Neutrophil (primary cell): ENCODE results near the gene MED12L.

Source experiments
- H3K27ac ChIP-seq: fragments of 200-600 bp; sonication (generic); 2 replicates; pipeline ENCODE4 v1.5.1; 2016; ENCODE audit warnings: mild to moderate bottlenecking, moderate library complexity
- H3K27me3 ChIP-seq: fragments of 200-600 bp; sonication (generic); 2 replicates; pipeline ENCODE4 v1.6.0; 2016; ENCODE audit warnings: mild to moderate bottlenecking
- H3K36me3 ChIP-seq: fragments of 200-600 bp; sonication (generic); 2 replicates; pipeline ENCODE4 v1.5.1; 2017
- H3K4me1 ChIP-seq, 2 experiments: fragments of 200-600 bp in 1 of 2; sonication (generic) in 1 of 2; 1 replicate in 1 of 2; 2 replicates in 1 of 2; pipeline versions ENCODE4 v1.5.1 to v1.6.1; 2013 to 2016; ENCODE audit warnings: low read depth in 1 of 2, low read length in 1 of 2, mild to moderate bottlenecking in 1 of 2, moderate library complexity in 1 of 2; ENCODE audit not compliant: control insufficient read depth in 1 of 2, insufficient read depth in 1 of 2
- H3K4me3 ChIP-seq, 2 experiments: fragments of 200-600 bp in 1 of 2; sonication (generic) in 1 of 2; 1 replicate in 1 of 2; 2 replicates in 1 of 2; pipeline ENCODE4 v1.5.1; 2013 to 2016; ENCODE audit warnings: low read depth in 1 of 2, low read length in 1 of 2, mild to moderate bottlenecking in 1 of 2, moderate library complexity in 1 of 2
- H3K9me3 ChIP-seq: fragments of 200-600 bp; sonication (generic); 2 replicates; pipeline ENCODE4 v1.5.1; 2016
- TF ChIP-seq, protein P1 (sequence below): fragments of 200-600 bp; sonication (generic); IDR thresholded peaks from 2 replicates; pipeline ENCODE4 v1.5.1; 2016; ENCODE audit warnings: antibody characterized with exemption

Gene MED12L

DNA sequence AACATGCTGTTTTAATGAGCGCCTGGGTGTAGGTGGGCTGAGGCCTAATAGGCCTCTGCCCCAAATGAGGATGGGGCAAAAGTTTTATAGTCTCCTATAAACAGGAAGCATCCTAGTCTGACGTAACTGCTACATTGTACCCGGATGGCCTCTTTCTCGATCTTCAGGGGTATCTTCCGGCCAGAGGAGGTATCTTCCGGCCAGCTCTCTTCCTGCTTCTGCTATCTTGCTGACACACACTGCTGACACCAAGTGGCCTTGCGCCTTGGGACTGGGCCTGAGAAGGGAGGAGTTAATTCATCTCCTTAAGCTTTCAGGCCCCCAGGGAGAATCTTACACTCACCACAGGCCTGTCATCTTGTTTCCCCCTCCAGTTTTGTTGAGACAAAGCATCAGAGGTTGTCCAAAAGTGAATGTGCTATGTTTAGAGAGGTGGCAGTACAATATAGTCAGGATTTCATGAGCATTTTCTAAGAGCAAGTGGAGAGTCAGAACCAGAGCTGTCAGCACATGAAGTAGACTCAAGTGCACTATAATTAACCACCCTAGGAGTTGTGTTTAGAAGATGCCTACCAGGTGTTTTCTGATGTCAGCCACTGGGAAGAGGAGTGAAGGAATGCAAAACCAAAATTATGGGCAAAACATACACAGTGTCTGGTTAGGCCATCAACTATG is 391.0 kb downstream of the MED12L start:
- no peaks in the 10 kb centered on the region for H3K27me3 ChIP-seq
- no peak overlapping the region for H3K4me3 ChIP-seq
- no peak overlapping the region for H3K27ac ChIP-seq
- no peaks in the 10 kb centered on the region for H3K36me3 ChIP-seq
- no peaks in the 10 kb centered on the region for H3K4me1 ChIP-seq
- TF ChIP-seq, protein P1, sequence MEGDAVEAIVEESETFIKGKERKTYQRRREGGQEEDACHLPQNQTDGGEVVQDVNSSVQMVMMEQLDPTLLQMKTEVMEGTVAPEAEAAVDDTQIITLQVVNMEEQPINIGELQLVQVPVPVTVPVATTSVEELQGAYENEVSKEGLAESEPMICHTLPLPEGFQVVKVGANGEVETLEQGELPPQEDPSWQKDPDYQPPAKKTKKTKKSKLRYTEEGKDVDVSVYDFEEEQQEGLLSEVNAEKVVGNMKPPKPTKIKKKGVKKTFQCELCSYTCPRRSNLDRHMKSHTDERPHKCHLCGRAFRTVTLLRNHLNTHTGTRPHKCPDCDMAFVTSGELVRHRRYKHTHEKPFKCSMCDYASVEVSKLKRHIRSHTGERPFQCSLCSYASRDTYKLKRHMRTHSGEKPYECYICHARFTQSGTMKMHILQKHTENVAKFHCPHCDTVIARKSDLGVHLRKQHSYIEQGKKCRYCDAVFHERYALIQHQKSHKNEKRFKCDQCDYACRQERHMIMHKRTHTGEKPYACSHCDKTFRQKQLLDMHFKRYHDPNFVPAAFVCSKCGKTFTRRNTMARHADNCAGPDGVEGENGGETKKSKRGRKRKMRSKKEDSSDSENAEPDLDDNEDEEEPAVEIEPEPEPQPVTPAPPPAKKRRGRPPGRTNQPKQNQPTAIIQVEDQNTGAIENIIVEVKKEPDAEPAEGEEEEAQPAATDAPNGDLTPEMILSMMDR: no peak
- no peaks in the 10 kb centered on the region for H3K9me3 ChIP-seq

DNA sequence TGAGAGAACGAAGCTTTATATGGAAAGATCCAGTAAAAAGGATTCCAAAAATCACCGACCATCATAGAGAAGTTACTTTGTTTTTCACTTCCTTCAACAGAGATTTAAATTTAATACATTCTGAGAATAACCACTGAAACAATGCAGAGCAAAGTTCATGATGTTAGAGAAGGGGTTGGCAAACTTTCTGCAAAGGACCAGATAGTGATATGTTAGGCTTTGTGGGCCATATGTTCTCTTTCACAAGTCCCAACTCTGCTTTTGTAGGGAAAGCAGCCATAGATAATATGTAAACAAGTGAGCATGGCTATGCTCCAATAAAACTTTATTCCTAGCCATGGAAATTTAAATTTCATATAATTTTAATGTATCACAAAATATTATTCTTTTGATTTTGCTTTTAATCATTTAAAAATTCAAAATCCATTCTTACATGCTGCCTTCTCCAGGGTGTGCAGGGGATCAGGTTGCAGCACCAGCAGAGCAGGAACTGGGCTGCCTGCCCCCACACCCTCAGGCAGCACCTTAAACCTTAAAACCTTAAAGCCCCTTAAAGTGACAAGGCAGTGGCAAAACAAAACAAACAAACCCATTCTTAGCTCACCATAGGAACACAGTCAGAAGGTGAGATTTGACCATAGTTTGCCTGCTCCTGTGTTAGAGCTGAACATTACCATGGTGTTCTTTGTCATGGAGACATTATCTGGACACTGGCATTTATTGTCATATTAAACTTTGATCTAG is 392.3 kb downstream of the MED12L start:
- H3K4me3 ChIP-seq: no peak overlapping the region
- H3K36me3 ChIP-seq: no peaks in the 10 kb centered on the region
- no peaks in the 10 kb centered on the region for H3K27me3 ChIP-seq
- no peak overlapping the region for H3K27ac ChIP-seq
- H3K4me1 ChIP-seq: no peaks in the 10 kb centered on the region
- no peaks in the 10 kb centered on the region for H3K9me3 ChIP-seq
- TF ChIP-seq, protein P1: no peak

DNA sequence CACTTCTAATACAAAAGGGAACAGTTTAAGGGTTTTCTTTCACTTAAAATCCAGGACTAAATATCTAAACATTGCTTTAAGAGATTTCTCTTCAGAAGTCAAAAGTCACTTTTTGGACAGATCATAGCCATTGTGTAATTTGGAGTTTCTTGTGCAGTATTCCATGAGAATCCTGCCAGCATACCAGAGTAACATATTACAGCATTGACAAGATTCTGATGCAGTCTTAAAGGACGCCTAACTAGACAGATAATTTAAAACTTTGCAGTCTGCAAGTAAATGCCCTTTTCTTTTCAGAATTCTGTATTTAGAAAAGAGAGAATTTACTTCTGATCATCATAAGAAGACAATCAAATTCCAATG is 392.9 kb downstream of the MED12L start:
- no peaks in the 10 kb centered on the region for H3K36me3 ChIP-seq
- H3K4me3 ChIP-seq: no peak overlapping the region
- H3K9me3 ChIP-seq: no peaks in the 10 kb centered on the region
- H3K27me3 ChIP-seq: no peaks in the 10 kb centered on the region
- TF ChIP-seq, protein P1: no peak
- H3K27ac ChIP-seq: no peak overlapping the region
- no peaks in the 10 kb centered on the region for H3K4me1 ChIP-seq

DNA sequence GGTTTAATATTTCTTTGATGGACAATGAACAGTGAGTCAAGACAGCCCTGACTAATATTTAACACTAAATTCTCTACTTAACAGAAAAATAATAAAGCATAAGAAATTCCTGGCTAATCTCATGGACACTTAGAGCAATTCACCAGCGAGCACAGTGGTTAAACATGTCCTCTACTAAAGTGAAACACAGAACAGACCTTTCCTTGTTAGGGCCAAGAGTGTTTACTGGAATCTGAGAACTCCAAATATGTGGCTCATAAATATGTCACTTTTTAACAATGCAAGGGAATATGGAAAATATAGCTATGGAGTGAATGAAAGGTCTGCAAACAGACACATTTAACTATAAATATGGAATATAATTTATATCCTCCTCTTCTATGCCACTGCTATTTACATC is 394.0 kb downstream of the MED12L start:
- Histone ChIP-seq H3K4me1 (no peaks in the 10 kb centered on the region), H3K4me3 (no peak overlapping the region), H3K27me3 (no peaks in the 10 kb centered on the region), H3K27ac (no peak overlapping the region), H3K36me3 (no peaks in the 10 kb centered on the region), H3K9me3 (no peaks in the 10 kb centered on the region)
- TF ChIP-seq, protein P1: no peak

DNA sequence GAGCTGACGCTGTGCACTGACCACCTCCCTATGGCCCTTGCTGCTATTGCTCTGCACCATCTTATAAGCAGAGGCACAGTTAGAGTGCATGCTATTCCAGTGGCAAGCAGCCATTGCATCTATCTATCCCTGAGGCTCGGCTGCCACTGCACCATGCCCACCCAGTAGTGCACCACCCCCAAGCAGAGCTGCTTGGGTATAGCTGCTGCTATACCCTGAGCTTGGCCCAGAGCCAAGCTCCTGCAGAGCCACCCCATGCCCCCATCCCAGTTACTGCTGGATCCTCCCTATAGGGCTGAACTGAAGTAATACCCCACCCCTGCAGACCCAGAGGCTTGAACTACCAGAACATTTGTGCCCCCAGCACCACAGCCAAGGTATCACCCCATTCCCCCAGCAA is 395.0 kb downstream of the MED12L start:
- Histone ChIP-seq H3K27me3 (no peaks in the 10 kb centered on the region), H3K27ac (no peak overlapping the region), H3K4me3 (no peak overlapping the region), H3K4me1 (no peaks in the 10 kb centered on the region), H3K36me3 (no peaks in the 10 kb centered on the region), H3K9me3 (no peaks in the 10 kb centered on the region)
- TF ChIP-seq, protein P1: no peak
